Measurements from ENCODE around the gene KCNQ1.

Gene KCNQ1

DNA sequence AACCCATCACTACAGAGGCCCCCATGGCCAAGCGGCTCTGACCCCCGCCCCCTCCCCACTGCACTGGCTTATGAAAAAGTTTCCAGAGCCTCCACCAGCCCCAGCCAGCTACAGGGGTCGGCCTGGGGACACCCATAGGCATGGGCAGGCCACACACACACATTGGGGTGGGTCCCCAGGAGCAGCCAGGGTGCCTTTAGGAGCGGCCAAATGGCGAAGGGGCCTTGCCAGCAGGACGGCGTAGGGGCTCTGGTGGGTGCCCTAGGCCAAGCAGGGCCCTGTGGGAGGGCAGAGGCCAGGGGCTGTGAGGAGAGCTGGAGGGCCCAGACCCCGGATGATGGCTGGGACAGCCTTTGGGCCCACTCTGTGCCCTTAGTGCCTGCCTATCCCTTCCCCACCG is 34.2 kb upstream of the KCNQ1 start:
- no peak overlapping the region for H2AFZ ChIP-seq (ENCODE audit: low read depth, low read length, severe bottlenecking)
- no peak overlapping the region for H3K9ac ChIP-seq (ENCODE audit: low read length)
- no peak overlapping the region for H3K27ac ChIP-seq (ENCODE audit: low read depth, low read length)
- H3K4me3 ChIP-seq (ENCODE audit: insufficient read depth, low read length, poor library complexity, severe bottlenecking) = no peak overlapping the region
- no peaks in the 10 kb centered on the region for H3K36me3 ChIP-seq (ENCODE audit: low read length)
- no peak overlapping the region for H3K4me2 ChIP-seq (ENCODE audit: low read depth, low read length, poor library complexity, severe bottlenecking)
- no peaks in the 10 kb centered on the region for H3K27me3 ChIP-seq (ENCODE audit: low read length)
- TF ChIP-seq, protein P1, sequence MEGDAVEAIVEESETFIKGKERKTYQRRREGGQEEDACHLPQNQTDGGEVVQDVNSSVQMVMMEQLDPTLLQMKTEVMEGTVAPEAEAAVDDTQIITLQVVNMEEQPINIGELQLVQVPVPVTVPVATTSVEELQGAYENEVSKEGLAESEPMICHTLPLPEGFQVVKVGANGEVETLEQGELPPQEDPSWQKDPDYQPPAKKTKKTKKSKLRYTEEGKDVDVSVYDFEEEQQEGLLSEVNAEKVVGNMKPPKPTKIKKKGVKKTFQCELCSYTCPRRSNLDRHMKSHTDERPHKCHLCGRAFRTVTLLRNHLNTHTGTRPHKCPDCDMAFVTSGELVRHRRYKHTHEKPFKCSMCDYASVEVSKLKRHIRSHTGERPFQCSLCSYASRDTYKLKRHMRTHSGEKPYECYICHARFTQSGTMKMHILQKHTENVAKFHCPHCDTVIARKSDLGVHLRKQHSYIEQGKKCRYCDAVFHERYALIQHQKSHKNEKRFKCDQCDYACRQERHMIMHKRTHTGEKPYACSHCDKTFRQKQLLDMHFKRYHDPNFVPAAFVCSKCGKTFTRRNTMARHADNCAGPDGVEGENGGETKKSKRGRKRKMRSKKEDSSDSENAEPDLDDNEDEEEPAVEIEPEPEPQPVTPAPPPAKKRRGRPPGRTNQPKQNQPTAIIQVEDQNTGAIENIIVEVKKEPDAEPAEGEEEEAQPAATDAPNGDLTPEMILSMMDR (IDR thresholded peaks at IDR 0.05; ENCODE audit: insufficient read depth, low read length, poor library complexity, severe bottlenecking) = no peak
- TF ChIP-seq EZH2phosphoT487 (conservative IDR thresholded peaks at IDR 0.05; ENCODE audit: low read length) = no peak
- no peaks in the 10 kb centered on the region for H3K9me2 ChIP-seq (replicated peaks; ENCODE audit: insufficient read depth, low read length)
- no peaks in the 10 kb centered on the region for H3K9me3 ChIP-seq (ENCODE audit: insufficient read depth, low read length)
- no peaks in the 10 kb centered on the region for H3F3A ChIP-seq (ENCODE audit: insufficient read depth)
- H3K79me2 ChIP-seq (ENCODE audit: insufficient read depth, low read length) = no peaks in the 10 kb centered on the region
- no peaks in the 10 kb centered on the region for H4K20me1 ChIP-seq (ENCODE audit: low read depth, low read length)

DNA sequence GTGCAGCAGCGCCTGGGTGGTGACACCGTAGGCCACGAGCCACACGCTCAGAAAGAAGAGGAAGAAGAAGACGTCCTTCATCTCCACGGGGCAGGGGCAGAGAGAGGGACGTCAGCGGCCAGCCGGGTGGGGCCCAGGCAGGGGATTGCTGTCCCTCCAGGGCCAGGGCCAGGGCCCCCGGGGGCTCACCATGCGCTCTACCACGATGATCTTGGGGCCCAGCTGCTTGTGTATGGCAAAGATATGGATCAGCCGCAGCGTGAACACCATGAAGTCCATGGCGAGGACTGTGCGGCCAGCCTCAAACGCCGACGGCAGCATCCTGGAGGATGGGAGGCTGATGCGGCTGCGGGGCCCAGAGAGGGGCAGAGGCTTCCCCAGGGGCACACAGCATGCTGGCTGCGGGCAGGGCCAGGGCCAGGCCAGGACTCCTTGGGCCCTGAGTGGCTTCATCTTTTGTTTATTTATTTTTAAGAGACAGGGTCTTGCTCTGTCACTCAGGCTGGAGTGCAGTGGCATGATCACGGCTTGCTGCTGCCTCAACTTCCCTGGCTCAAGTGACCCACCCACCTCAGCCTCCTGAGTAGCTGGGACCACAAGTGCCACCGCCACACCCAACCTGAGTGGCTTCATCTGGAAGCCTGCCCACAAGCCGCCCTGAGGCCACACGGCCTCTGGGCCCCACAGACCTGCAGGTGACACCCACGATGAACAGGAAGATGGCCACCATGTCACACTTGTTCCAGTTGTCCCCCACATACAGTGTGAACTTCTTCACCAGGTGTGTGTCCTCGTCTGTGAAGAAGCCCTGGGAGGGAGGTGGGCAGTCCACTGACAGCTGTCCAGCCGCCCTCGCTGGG is 33.1 kb upstream of the KCNQ1 start:
- Histone ChIP-seq H3K9me2 (replicated peaks; ENCODE audit: insufficient read depth, low read length) (no peaks in the 10 kb centered on the region), H3F3A (ENCODE audit: insufficient read depth) (no peaks in the 10 kb centered on the region), H3K4me3 (ENCODE audit: insufficient read depth, low read length, poor library complexity, severe bottlenecking) (no peak overlapping the region), H3K36me3 (ENCODE audit: low read length) (no peaks in the 10 kb centered on the region), H3K4me2 (ENCODE audit: low read depth, low read length, poor library complexity, severe bottlenecking) (no peak overlapping the region), H2AFZ (ENCODE audit: low read depth, low read length, severe bottlenecking) (no peak overlapping the region), H3K27ac (ENCODE audit: low read depth, low read length) (no peak overlapping the region), H3K9ac (ENCODE audit: low read length) (no peak overlapping the region), H3K27me3 (ENCODE audit: low read length) (no peaks in the 10 kb centered on the region), H4K20me1 (ENCODE audit: low read depth, low read length) (no peaks in the 10 kb centered on the region), H3K79me2 (ENCODE audit: insufficient read depth, low read length) (no peaks in the 10 kb centered on the region), H3K9me3 (ENCODE audit: insufficient read depth, low read length) (no peaks in the 10 kb centered on the region)
- TF ChIP-seq EZH2phosphoT487 (conservative IDR thresholded peaks at IDR 0.05; ENCODE audit: low read length) = no peak
- TF ChIP-seq, protein P1 (IDR thresholded peaks at IDR 0.05; ENCODE audit: insufficient read depth, low read length, poor library complexity, severe bottlenecking) = no peak

DNA sequence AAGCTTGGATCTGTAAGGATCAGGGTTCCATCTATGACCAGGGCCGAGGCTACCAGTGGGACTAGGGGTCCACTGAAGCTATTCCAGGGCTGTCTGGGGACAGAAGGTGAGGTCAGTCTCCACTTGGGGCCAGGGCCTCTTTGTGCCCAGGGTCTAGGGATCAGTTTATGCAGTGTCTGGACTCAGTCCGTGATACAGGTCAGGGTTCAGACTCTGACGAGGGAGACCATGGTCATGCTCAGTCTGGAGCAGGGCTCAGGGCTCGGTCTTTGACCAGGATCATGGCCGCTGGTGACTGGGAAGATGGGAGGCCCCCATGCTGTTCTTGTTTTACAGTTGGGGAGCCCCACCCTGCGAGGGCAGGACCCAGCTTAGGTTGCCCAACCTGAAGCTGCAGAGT is 32.5 kb upstream of the KCNQ1 start:
- Histone ChIP-seq H3K4me2 (ENCODE audit: low read depth, low read length, poor library complexity, severe bottlenecking) (no peak overlapping the region), H3K9me2 (replicated peaks; ENCODE audit: insufficient read depth, low read length) (no peaks in the 10 kb centered on the region), H3K4me3 (ENCODE audit: insufficient read depth, low read length, poor library complexity, severe bottlenecking) (no peak overlapping the region), H2AFZ (ENCODE audit: low read depth, low read length, severe bottlenecking) (no peak overlapping the region), H3K9ac (ENCODE audit: low read length) (no peak overlapping the region), H3F3A (ENCODE audit: insufficient read depth) (no peaks in the 10 kb centered on the region), H3K27me3 (ENCODE audit: low read length) (no peaks in the 10 kb centered on the region), H3K36me3 (ENCODE audit: low read length) (no peaks in the 10 kb centered on the region), H4K20me1 (ENCODE audit: low read depth, low read length) (no peaks in the 10 kb centered on the region), H3K9me3 (ENCODE audit: insufficient read depth, low read length) (no peaks in the 10 kb centered on the region), H3K27ac (ENCODE audit: low read depth, low read length) (no peak overlapping the region), H3K79me2 (ENCODE audit: insufficient read depth, low read length) (no peaks in the 10 kb centered on the region)
- TF ChIP-seq, protein P1 (IDR thresholded peaks at IDR 0.05; ENCODE audit: insufficient read depth, low read length, poor library complexity, severe bottlenecking) = no peak
